Gastrocnemius medialis (tissue), 4 donors: ENCODE measurements around the gene PDE4B.

Source experiments
- CTCF ChIP-seq, 5 experiments: fragments of 450-650 bp in 3 of 5; fragments of 200-600 bp in 2 of 5; sonication (generic) in 2 of 5; IDR thresholded peaks in 4 of 5; conservative IDR thresholded peaks in 1 of 5; 1 replicate in 4 of 5; 2 replicates in 1 of 5; pipeline ENCODE4 v1.5.1; 2016 to 2019; ENCODE audit warnings: antibody characterized with exemption in 5 of 5, mild to moderate bottlenecking in 3 of 5, moderate library complexity in 3 of 5
- POLR2A ChIP-seq, 2 donors: fragments of 450-650 bp; IDR thresholded peaks; one replicate each; pipeline ENCODE4 v1.6.1; 2017; ENCODE audit warnings: antibody characterized with exemption in 2 of 2, mild to moderate bottlenecking in 2 of 2, moderate library complexity in 2 of 2

DNA sequence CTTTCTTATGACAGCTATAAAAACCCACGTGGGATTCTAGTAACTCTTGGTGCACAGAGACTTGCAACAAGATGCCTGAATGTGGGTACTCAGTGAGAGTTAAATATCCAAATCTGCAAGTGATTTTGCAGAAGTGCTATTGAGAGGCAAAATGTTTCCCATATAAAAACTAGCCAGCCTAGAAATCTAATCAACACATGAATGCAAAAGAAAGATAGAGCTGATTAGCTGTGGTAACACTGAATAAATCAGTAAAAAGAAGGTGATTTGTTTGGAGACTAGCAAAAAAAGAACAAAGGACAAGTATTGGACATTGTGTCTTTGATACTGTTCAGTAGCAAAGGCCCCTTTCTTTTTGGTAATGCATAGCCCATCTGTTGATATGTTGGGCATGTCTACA lies 527.5 kb downstream of the PDE4B start:
- TF ChIP-seq CTCF (IDR thresholded peaks at IDR 0.05 in 4 of 5, conservative IDR thresholded peaks at IDR 0.05 in 1 of 5) = no peak
- no peak for TF ChIP-seq POLR2A (IDR thresholded peaks at IDR 0.05)
